ENCODE data around the gene ZSCAN20. TPM values are rescaled to one million over a fixed set of nuclear protein-coding genes. Genes with fewer than 3 reads are reported as not detected.

ZSCAN20 gene
- polyA plus RNA-seq, 1 donor from 2014 or later = 3.3 TPM

DNA sequence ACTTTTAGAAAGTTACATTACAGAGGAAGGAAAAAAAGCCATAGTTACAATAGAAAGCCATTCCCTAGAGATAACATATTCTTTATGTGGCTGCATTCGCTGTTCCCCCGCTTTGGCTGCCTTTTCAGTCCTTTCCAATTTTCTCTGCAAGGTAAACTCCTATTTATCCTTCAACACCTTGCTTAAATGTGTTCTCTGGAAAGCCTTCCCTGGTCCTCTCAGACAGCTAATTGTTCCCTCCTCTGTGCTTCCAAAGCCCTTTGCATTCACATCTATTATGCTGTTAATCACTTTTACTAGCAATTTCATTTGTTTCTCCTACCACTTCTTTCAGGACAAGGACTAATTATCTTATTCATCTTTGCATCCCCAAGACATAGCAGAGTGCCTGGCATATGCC is 43.1 kb upstream of the ZSCAN20 start:
- TF ChIP-seq SMC3 (conservative IDR thresholded peaks at IDR 0.05; ENCODE audit: poor library complexity) = no peak
- no peak for TF ChIP-seq EP300 (conservative IDR thresholded peaks at IDR 0.05; ENCODE audit: poor library complexity, severe bottlenecking)
- peak; percentile 0 for TF ChIP-seq TAF1 (IDR thresholded peaks at IDR 0.05; ENCODE audit: low read depth)
- no peak for TF ChIP-seq MXI1 (conservative IDR thresholded peaks at IDR 0.05; ENCODE audit: poor library complexity, severe bottlenecking)
- no peak for TF ChIP-seq RAD21 (conservative IDR thresholded peaks at IDR 0.05)
- H3K9ac ChIP-seq (ENCODE audit: low read length) = peak overlapping the region; percentile 87

DNA sequence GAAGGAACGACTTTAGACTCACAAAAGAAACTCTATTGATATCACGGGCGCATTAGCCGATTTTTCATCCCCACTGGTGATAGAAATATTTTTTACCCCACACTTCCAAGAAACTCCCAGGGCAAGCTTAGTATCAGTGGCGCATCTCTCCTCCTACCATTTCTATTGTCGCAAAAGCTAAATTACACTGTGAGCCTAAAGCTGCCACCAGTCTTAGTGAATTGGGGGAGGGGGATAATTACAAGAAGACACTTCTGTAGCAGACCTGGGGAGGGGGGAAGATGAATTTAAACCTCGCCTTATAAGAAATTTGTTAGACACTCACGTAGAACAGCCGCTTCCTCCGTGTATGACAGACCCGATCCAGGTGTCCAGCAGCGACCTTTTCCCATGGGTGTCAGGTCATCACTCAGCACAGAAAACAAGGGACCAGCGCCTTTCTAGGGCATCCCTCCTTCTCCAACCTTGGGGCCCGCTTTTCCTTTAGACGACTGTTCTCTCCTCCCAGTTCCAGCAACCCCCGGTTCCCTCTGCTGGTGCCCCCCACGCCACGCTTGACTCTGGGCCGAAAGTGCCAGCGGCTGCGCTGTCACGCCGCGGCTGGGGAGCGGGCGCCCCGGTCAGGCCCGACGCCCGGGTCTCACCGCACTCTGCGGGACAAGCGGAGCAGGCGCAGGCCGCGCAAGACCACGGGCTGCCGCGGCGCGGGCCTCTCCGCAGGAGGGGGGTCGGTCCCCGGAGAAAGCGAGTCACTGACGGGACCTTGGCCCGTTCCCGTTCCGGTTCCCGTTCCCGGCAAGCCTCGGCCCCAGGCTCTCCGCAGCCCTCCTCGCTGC is 42.4 kb upstream of the ZSCAN20 start:
- H3K4me2 ChIP-seq (ENCODE audit: low read length) = peak overlapping the region; percentile 97
- peak overlapping the region; percentile 2 for H2AFZ ChIP-seq (ENCODE audit: low read depth, low read length)
- no peaks in the 10 kb centered on the region for H4K20me1 ChIP-seq (ENCODE audit: insufficient read depth)
- no peaks in the 10 kb centered on the region for H3K9me3 ChIP-seq (ENCODE audit: low read length)
- H3K79me2 ChIP-seq (replicated peaks; ENCODE audit: insufficient read depth, low read length) = peaks cover 48% of the 10 kb centered on the region
- H3K27ac ChIP-seq (ENCODE audit: low read length) = peak overlapping the region; percentile 87
- H3F3A ChIP-seq (ENCODE audit: insufficient read depth, low read length, poor library complexity, severe bottlenecking) = no peaks in the 10 kb centered on the region
- H3K4me3 ChIP-seq (ENCODE audit: low read length) = peak overlapping the region; percentile 88
- peak; percentile 16 for TF ChIP-seq POLR2AphosphoS5 (IDR thresholded peaks at IDR 0.05)
- TF ChIP-seq EP300 (conservative IDR thresholded peaks at IDR 0.05; ENCODE audit: poor library complexity, severe bottlenecking) = no peak
- peak; percentile 73 for TF ChIP-seq MXI1 (conservative IDR thresholded peaks at IDR 0.05; ENCODE audit: poor library complexity, severe bottlenecking)
- TF ChIP-seq TAF1 (IDR thresholded peaks at IDR 0.05; ENCODE audit: low read depth) = peak; percentile 31
- H3K9me2 ChIP-seq (ENCODE audit: insufficient read depth, low read length) = no peaks in the 10 kb centered on the region
- H3K36me3 ChIP-seq (ENCODE audit: insufficient read depth, low read length) = no peaks in the 10 kb centered on the region
- peak overlapping the region; percentile 87 for H3K9ac ChIP-seq (ENCODE audit: low read length)
- H3K27me3 ChIP-seq (ENCODE audit: insufficient read depth, low read depth, low read length) = no peaks in the 10 kb centered on the region

More for the DNA sequence above, 43.1 kb upstream of the ZSCAN20 start:
- Histone ChIP-seq H3K4me2 (ENCODE audit: low read length) (peak overlapping the region; percentile 97), H3F3A (ENCODE audit: insufficient read depth, low read length, poor library complexity, severe bottlenecking) (no peaks in the 10 kb centered on the region), H3K27ac (ENCODE audit: low read length) (peak overlapping the region; percentile 87), H3K36me3 (ENCODE audit: insufficient read depth, low read length) (no peaks in the 10 kb centered on the region), H3K9me2 (ENCODE audit: insufficient read depth, low read length) (no peaks in the 10 kb centered on the region), H3K9me3 (ENCODE audit: low read length) (no peaks in the 10 kb centered on the region), H3K27me3 (ENCODE audit: insufficient read depth, low read depth, low read length) (no peaks in the 10 kb centered on the region), H4K20me1 (ENCODE audit: insufficient read depth) (no peaks in the 10 kb centered on the region), H3K4me3 (ENCODE audit: low read length) (peak overlapping the region; percentile 88), H2AFZ (ENCODE audit: low read depth, low read length) (peak overlapping the region; percentile 2), H3K79me2 (replicated peaks; ENCODE audit: insufficient read depth, low read length) (peaks cover 52% of the 10 kb centered on the region)

DNA sequence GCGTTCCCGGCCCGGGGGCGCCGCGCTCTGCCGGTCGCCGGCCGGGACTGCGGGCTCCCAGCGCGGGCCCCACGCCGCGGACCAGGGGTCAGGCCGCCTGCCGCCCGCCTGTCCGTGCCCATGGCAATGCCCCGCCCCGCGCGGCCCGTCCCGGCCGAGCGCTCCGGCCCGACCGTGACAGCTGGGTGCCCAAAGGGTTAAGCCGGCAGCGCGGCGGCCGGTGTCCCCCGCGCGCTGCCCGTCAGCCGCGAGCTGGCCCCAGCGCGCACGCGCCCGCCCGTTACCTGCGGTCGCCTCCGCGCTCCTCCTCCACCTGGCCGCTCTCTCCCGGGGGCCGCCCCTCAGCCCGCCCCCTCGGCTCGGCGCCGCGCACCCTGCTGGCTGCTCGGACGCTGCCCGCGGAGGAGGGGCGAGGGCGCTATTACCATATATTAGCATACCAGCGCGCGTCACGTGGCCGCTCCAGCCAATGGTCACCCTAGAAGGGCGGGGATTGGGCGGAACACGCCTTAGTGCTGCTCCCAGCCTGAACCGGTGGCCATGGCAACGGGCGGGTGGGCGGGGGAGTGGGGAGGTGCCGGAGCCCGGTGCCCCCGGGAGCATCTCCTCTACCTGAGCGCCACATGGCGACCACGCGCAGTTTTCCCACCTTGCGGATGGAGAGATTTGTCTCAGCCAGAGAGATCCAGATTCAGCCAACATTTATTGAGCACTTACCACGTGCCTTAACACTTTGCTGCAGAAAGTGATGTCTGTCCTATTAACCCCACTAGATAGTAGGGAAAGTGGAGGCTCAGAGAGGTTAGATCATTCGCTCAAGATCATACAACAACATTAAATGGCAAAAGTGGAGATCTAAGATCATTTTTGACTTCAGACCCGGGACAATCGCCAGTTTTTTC is 41.5 kb upstream of the ZSCAN20 start, which contains the start of gene PHC2:
Gene PHC2 (minus strand): TSS at position 404 of the 902 bp plus-strand sequence. CDS start 55,556 bp downstream, outside the sequence.
- Histone ChIP-seq H3K9ac (ENCODE audit: low read length) (peak within 1 kb of the TSS; percentile 87), H3K9me3 (ENCODE audit: low read length) (no peaks in the 10 kb centered on the region), H3K36me3 (ENCODE audit: insufficient read depth, low read length) (no peaks in the 10 kb centered on the region), H2AFZ (ENCODE audit: low read depth, low read length) (peak within 1 kb of the TSS; percentile 2), H3K27ac (ENCODE audit: low read length) (peak within 1 kb of the TSS; percentile 87), H3K9me2 (ENCODE audit: insufficient read depth, low read length) (no peaks in the 10 kb centered on the region), H3K79me2 (replicated peaks; ENCODE audit: insufficient read depth, low read length) (peaks cover 42% of the 10 kb centered on the region), H3K4me3 (ENCODE audit: low read length) (peak within 1 kb of the TSS; percentile 88), H3K4me2 (ENCODE audit: low read length) (peak within 1 kb of the TSS; percentile 97), H4K20me1 (ENCODE audit: insufficient read depth) (no peaks in the 10 kb centered on the region), H3F3A (ENCODE audit: insufficient read depth, low read length, poor library complexity, severe bottlenecking) (no peaks in the 10 kb centered on the region), H3K27me3 (ENCODE audit: insufficient read depth, low read depth, low read length) (no peaks in the 10 kb centered on the region)
- TF ChIP-seq RAD21 (conservative IDR thresholded peaks at IDR 0.05) = peak; percentile 51
- TF ChIP-seq, protein P1, sequence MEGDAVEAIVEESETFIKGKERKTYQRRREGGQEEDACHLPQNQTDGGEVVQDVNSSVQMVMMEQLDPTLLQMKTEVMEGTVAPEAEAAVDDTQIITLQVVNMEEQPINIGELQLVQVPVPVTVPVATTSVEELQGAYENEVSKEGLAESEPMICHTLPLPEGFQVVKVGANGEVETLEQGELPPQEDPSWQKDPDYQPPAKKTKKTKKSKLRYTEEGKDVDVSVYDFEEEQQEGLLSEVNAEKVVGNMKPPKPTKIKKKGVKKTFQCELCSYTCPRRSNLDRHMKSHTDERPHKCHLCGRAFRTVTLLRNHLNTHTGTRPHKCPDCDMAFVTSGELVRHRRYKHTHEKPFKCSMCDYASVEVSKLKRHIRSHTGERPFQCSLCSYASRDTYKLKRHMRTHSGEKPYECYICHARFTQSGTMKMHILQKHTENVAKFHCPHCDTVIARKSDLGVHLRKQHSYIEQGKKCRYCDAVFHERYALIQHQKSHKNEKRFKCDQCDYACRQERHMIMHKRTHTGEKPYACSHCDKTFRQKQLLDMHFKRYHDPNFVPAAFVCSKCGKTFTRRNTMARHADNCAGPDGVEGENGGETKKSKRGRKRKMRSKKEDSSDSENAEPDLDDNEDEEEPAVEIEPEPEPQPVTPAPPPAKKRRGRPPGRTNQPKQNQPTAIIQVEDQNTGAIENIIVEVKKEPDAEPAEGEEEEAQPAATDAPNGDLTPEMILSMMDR (IDR thresholded peaks at IDR 0.05; ENCODE audit: poor library complexity, severe bottlenecking) = peak; percentile 59
- peak; percentile 67 for TF ChIP-seq POLR2AphosphoS5 (IDR thresholded peaks at IDR 0.05)
- TF ChIP-seq, protein P2, sequence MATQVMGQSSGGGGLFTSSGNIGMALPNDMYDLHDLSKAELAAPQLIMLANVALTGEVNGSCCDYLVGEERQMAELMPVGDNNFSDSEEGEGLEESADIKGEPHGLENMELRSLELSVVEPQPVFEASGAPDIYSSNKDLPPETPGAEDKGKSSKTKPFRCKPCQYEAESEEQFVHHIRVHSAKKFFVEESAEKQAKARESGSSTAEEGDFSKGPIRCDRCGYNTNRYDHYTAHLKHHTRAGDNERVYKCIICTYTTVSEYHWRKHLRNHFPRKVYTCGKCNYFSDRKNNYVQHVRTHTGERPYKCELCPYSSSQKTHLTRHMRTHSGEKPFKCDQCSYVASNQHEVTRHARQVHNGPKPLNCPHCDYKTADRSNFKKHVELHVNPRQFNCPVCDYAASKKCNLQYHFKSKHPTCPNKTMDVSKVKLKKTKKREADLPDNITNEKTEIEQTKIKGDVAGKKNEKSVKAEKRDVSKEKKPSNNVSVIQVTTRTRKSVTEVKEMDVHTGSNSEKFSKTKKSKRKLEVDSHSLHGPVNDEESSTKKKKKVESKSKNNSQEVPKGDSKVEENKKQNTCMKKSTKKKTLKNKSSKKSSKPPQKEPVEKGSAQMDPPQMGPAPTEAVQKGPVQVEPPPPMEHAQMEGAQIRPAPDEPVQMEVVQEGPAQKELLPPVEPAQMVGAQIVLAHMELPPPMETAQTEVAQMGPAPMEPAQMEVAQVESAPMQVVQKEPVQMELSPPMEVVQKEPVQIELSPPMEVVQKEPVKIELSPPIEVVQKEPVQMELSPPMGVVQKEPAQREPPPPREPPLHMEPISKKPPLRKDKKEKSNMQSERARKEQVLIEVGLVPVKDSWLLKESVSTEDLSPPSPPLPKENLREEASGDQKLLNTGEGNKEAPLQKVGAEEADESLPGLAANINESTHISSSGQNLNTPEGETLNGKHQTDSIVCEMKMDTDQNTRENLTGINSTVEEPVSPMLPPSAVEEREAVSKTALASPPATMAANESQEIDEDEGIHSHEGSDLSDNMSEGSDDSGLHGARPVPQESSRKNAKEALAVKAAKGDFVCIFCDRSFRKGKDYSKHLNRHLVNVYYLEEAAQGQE (IDR thresholded peaks at IDR 0.05; ENCODE audit: borderline replicate concordance) = no peak
- peak; percentile 47 for TF ChIP-seq MXI1 (conservative IDR thresholded peaks at IDR 0.05; ENCODE audit: poor library complexity, severe bottlenecking)
- no peak for TF ChIP-seq TAF1 (IDR thresholded peaks at IDR 0.05; ENCODE audit: low read depth)
- TF ChIP-seq SMC3 (conservative IDR thresholded peaks at IDR 0.05; ENCODE audit: poor library complexity) = peak; percentile 47
- peak; percentile 41 for TF ChIP-seq EP300 (conservative IDR thresholded peaks at IDR 0.05; ENCODE audit: poor library complexity, severe bottlenecking)
- TF ChIP-seq EZH2 (IDR thresholded peaks at IDR 0.05; ENCODE audit: borderline replicate concordance, insufficient read depth, low read length, poor library complexity, severe bottlenecking) = no peak

All from neural cell (in vitro differentiated cells).